ENCODE measurements around the gene PTMA. TPM values are rescaled to one million over a fixed set of nuclear protein-coding genes. Genes with fewer than 3 reads are reported as not detected.
"Not testable (repeated sequence)": the region's sequence is repeated elsewhere in the genome, so short reads cannot be mapped to it uniquely, and the experiment has no call there.

PTMA gene
- total RNA-seq, 1 donor from 2014 or later: 256 TPM

DNA sequence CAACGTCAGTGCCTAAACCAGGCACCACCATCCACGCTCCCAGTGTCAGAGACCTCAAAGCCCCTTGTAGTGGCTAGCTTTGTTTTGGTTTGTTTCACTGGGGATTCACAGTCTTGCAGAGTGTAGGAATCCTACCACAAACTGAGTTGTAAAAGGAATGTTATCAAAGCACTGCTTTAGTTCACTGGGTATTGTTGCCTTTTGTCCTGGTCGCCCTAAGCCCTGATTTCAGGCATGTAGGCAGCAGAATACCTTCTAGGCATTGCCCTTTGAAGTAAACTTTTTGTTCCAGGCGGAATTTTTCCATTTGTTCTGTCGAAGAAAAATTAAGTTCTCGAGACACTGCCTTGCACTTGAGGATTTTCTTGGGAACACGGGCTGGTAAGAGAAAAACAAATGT, 29.4 kb downstream of the PTMA start:
- intact Hi-C loops (cut with DNase I): no loop called here

GRCh38 chr2:231743376-231744116, 35.2 kb downstream of the PTMA start:
- intact Hi-C loops (cut with DNase I): no loop called here
- DNase-seq (ENCODE audit: low spot score): no peak

More for the DNA sequence above, 29.4 kb downstream of the PTMA start:
- no peak for DNase-seq (ENCODE audit: low spot score)

DNA sequence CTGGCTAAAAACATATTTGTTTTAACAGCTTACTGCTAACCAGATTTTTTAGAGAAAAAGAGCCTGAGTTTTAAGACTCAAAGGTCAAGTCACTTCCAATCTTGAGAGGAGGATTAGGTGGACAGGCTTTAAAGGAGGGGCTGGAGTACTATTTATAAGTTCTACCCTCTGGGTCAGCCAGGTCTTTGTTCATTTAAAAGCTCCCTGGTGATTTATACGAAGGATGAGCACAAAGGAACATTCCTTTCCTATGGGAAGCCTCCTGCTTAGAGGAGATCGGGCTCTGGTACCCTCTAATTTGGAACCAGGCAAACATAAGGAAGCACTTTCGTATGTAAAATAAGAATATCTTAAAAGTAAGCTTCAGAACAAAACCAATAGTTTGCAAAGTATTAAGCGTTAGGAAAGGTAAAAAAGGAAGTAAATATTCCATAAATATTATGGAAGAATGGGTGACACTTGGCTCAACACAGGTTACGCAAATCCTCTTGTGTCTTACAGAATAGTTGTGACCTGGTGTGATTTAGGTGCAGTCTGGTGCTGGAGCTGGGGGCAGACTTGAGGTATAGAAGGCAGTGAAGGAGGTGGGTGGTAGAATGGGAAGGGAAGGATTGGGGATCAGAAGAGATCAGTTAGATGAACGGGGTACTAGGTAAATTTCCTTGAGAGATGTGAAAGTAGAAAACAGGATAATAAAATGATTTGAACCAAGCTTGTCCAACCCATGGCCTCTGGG, 37.1 kb downstream of the PTMA start:
- intact Hi-C loops (cut with DNase I): no loop called here
- DNase-seq (ENCODE audit: low spot score): no peak

DNA sequence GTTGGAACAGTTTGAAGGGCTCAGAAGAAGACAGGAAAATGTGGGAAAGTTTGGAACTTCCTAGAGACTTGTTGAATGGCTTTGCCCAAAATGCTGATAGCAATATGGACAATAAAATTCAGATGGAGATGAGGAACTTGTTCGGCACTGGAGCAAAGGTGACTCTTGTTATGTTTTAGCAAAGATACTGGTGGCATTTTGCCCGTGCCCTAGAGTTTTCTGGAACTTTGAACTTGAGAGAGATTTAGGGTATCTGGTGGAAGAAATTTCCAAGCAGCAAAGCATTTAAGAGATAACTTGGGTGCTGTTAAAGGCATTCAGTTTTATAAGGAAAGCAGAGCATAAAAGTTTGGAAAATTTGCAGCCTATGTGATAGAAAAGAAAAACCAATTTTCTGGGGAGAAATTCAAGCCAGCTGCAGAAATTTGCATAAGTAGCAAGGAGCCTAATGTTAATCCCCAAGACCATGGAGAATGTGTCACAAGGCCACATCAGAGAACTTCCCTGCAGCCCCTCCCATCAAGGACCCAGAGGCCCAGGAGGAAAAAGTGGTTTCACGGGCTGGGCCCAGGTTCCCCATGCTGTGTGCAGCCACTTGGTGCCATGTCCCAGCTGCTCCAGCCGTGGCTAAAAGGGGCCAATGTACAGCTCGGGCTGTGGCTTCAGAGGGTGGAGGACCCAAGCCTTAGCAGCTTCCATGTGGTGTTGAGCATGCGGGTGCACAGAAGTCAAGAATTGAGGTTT, 40.0 kb downstream of the PTMA start:
- not testable (repeated sequence) for DNase-seq (ENCODE audit: low spot score)

GRCh38 chr2:231749016-231749415, 40.7 kb downstream of the PTMA start:
- DNase-seq (ENCODE audit: low spot score); intact Hi-C loops (cut with DNase I): not testable (repeated sequence)

More for the DNA sequence above, 40.0 kb downstream of the PTMA start:
- intact Hi-C loops (cut with DNase I): not testable (repeated sequence)

DNA sequence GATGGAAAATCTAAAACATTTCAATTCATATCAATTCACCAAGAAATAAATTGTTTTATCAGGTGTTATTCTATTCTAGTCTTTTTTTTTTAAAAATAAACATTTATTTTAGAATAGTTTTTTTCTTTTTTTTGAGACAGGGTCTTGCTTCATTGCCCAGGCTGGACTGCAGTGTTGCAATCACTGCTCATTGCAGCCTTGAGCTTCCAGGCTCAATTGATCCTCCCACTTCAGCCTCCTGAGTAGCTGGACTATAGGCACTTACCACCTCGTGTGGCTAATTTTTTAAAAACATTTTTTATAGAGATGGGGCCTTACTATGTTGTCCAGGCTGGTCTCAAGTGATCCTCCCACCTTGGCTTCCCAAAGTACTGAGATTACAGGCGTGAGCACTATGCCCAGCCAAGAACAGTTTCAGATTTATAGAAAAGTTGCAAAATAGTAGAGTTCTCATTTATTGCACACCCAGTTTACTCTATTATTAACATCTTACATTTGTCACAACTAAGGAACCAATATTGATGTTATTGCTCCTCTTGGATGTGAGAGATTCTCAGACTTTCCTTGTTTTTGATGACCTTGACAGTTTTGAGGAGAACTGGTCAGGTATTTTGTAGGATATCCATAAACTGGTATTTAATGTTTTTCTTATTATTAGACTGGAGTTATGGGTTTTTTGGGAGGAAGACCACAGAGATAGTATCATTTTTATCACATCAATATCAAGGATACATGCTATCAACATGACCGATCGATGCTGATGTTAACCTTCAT, 42.9 kb downstream of the PTMA start:
- no peak for DNase-seq (ENCODE audit: low spot score)
- intact Hi-C loops (cut with DNase I): no loop called here

DNA sequence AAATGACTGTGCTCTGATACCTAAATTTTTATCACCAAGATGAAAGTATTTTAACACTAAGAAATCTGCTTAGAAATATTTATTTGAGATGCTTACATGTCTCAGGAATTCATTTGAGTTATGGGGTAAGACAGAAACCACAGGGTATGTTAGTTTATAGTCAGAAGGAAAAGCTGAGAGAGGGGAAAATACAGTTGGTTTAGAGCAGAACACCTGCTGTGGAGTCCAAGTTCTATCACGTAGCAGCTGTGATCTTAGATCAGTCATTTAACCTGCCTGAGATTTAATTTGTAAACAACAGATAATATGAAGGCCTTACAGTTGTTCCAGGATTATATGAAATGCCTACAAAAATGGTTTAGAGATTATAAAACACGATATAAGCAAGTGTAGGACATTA, 43.7 kb downstream of the PTMA start:
- intact Hi-C loops (cut with DNase I): no loop called here
- no peak for DNase-seq (ENCODE audit: low spot score)

DNA sequence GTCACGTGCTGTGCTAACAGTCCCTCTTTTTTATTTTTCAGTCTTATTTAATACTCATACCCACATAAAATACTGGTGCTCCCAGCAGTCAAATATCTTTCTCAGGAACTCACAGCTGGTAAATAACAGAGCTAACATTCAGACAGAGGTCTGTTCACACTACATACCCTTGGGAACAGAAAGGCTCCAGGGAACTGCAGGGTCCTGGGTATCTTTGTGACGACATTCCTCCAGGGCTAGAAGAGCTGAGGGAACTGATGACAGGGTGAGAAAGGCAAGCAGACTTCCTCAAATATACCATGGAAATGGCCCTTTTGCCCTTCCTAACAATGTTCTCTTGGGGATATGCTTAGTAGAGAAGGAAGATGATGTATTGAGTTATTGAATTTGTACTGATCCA, 53.4 kb downstream of the PTMA start:
- DNase-seq (ENCODE audit: low spot score): no peak

More for the DNA sequence above, 53.4 kb downstream of the PTMA start:
- intact Hi-C loops (cut with DNase I): no loop called here

Other genes with a start within 250 kb of the PTMA start
- gene NCL, start 244.0 kb upstream of the PTMA start, total RNA-seq: 299 TPM
- gene NMUR1, start 178.1 kb upstream of the PTMA start, total RNA-seq: 0.22 TPM
- gene TEX44, start 115.7 kb upstream of the PTMA start, total RNA-seq: not detected
- 17.9 TPM for gene PDE6D, start 72.8 kb downstream of the PTMA start, total RNA-seq
- 23.4 TPM for gene COPS7B, start 77.9 kb downstream of the PTMA start, total RNA-seq
- 0.30 TPM for gene NPPC, start 217.9 kb downstream of the PTMA start, total RNA-seq